Measurements from ENCODE around the gene PRTG. TPM values are rescaled to one million over a fixed set of nuclear protein-coding genes. Genes with fewer than 3 reads are reported as not detected.
"Not testable (repeated sequence)": the region's sequence is repeated elsewhere in the genome, so short reads cannot be mapped to it uniquely, and the experiment has no call there.

The PRTG gene
- total and polyA plus RNA-seq, 4 donors, result 0.68 to 21.9 (median 7.2) TPM

DNA sequence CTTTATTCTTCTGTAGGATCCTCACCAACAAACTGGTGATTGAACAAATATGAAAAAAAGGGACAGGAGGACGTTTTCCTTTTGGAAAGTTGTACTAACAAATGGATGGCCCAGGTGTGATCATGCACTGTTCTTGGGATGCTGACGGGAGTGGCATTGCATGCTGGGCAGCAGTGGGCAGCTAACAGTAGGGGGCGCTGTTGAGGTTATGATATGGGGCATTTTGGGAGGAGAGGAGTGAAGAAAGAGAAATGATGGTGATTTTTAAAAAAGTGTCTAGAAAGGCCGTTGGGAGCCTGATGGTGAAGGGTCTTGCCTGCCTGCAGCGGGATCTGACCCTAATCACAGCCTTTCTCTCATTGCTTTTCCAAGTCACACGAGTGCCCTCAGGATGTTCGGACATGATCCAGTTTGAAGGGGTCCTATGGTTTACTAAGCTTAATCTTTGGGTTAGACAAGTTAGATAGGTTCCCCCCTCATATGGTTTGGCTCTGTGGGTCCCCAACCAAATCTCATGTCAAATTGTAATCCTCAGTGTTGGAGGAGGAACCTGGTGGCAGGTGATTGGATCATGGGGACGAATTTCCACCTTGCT is 46.2 kb upstream of the PRTG start:
- Histone ChIP-seq H3K4me3 (no peak overlapping the region), H3K27me3 (ENCODE audit: control insufficient read depth in 3 of 3, insufficient read depth in 3 of 3, low read length in 2 of 3) (no peaks in the 10 kb centered on the region), H3K9me3 (ENCODE audit: control insufficient read depth in 4 of 4, insufficient read depth in 3 of 4, low read length in 3 of 4) (peaks cover 0 to 4% (median 0%) of the 10 kb centered on the region in 4 donors), H3K4me1 (ENCODE audit: control insufficient read depth in 5 of 5, insufficient read depth in 5 of 5, low read length in 5 of 5) (peaks cover 0 to 4% (median 0%) of the 10 kb centered on the region in 5 donors), H3K9ac (ENCODE audit: insufficient read depth in 1 of 2, low read length in 2 of 2) (no peak overlapping the region), H3K27ac (ENCODE audit: low read depth in 1 of 2, low read length in 1 of 2) (no peak overlapping the region), H3K36me3 (ENCODE audit: control insufficient read depth in 4 of 4, insufficient read depth in 4 of 4, low read length in 4 of 4) (no peaks in the 10 kb centered on the region)
- DNase-seq (no peak), ATAC-seq (ENCODE audit: insufficient read depth, low FRiP score) (no peak)
- TF ChIP-seq, protein P1, sequence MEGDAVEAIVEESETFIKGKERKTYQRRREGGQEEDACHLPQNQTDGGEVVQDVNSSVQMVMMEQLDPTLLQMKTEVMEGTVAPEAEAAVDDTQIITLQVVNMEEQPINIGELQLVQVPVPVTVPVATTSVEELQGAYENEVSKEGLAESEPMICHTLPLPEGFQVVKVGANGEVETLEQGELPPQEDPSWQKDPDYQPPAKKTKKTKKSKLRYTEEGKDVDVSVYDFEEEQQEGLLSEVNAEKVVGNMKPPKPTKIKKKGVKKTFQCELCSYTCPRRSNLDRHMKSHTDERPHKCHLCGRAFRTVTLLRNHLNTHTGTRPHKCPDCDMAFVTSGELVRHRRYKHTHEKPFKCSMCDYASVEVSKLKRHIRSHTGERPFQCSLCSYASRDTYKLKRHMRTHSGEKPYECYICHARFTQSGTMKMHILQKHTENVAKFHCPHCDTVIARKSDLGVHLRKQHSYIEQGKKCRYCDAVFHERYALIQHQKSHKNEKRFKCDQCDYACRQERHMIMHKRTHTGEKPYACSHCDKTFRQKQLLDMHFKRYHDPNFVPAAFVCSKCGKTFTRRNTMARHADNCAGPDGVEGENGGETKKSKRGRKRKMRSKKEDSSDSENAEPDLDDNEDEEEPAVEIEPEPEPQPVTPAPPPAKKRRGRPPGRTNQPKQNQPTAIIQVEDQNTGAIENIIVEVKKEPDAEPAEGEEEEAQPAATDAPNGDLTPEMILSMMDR (IDR thresholded peaks at IDR 0.05; ENCODE audit: control extremely low read depth, extremely low read depth), result no peak
- 87 to 92% methylated on average over 8 of the region's 8 CpGs for WGBS, 2 donors

GRCh38 chr15:55786341-55786740 is 43.4 kb upstream of the PRTG start:
- TF ChIP-seq, protein P1 (IDR thresholded peaks at IDR 0.05; ENCODE audit: control extremely low read depth, extremely low read depth), result no peak
- Histone ChIP-seq H3K9me3 (ENCODE audit: control insufficient read depth in 4 of 4, insufficient read depth in 3 of 4, low read length in 3 of 4) (no peaks in the 10 kb centered on the region), H3K4me3 (no peak overlapping the region), H3K36me3 (ENCODE audit: control insufficient read depth in 4 of 4, insufficient read depth in 4 of 4, low read length in 4 of 4) (no peaks in the 10 kb centered on the region), H3K27ac (ENCODE audit: low read depth in 1 of 2, low read length in 1 of 2) (no peak overlapping the region), H3K27me3 (ENCODE audit: control insufficient read depth in 3 of 3, insufficient read depth in 3 of 3, low read length in 2 of 3) (no peaks in the 10 kb centered on the region), H3K9ac (ENCODE audit: insufficient read depth in 1 of 2, low read length in 2 of 2) (no peak overlapping the region), H3K4me1 (ENCODE audit: control insufficient read depth in 5 of 5, insufficient read depth in 5 of 5, low read length in 5 of 5) (peaks cover 0 to 5% (median 0%) of the 10 kb centered on the region in 5 donors)
- WGBS, 2 donors, result 75 to 96% methylated on average over 3 of the region's 3 CpGs
- DNase-seq, result no peak
- ATAC-seq (ENCODE audit: insufficient read depth, low FRiP score), result no peak

DNA sequence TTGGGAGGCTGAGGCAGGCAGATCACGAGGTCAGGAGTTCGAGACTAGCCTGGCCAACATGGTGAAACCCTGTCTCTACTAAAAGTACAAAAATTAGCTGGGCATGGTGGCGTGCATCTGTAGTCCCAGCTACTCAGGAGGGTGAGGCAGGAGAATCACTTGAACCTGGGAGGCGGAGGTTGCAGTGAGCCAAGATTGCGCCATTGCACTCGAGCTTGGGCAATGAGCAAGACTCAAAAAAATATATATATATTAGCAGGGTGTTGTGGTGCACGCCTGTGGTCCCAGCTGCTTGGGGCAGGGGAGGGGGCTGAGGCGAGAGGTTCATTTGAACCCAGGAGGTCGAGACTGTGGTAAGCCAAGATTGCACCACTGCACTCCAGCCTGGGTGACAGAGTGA is 42.6 kb upstream of the PRTG start:
- not testable (repeated sequence) for H3K36me3 ChIP-seq (ENCODE audit: control insufficient read depth in 4 of 4, insufficient read depth in 4 of 4, low read length in 4 of 4); H3K27ac ChIP-seq (ENCODE audit: low read depth in 1 of 2, low read length in 1 of 2); H3K9ac ChIP-seq (ENCODE audit: insufficient read depth in 1 of 2, low read length in 2 of 2); H3K4me1 ChIP-seq (ENCODE audit: control insufficient read depth in 5 of 5, insufficient read depth in 5 of 5, low read length in 5 of 5); DNase-seq; H3K9me3 ChIP-seq (ENCODE audit: control insufficient read depth in 4 of 4, insufficient read depth in 3 of 4, low read length in 3 of 4); H3K27me3 ChIP-seq (ENCODE audit: control insufficient read depth in 3 of 3, insufficient read depth in 3 of 3, low read length in 2 of 3); H3K4me3 ChIP-seq; ATAC-seq (ENCODE audit: insufficient read depth, low FRiP score)
- 75 to 78% methylated on average over 9 of the region's 9 CpGs for WGBS, 2 donors

- DNase-seq (no peak), ATAC-seq (ENCODE audit: insufficient read depth, low FRiP score) (no peak)
- TF ChIP-seq, protein P1 (IDR thresholded peaks at IDR 0.05; ENCODE audit: control extremely low read depth, extremely low read depth), result no peak
- Histone ChIP-seq H3K27me3 (ENCODE audit: control insufficient read depth in 3 of 3, insufficient read depth in 3 of 3, low read length in 2 of 3) (no peaks in the 10 kb centered on the region), H3K27ac (ENCODE audit: low read depth in 1 of 2, low read length in 1 of 2) (no peak overlapping the region), H3K4me3 (no peak overlapping the region), H3K36me3 (ENCODE audit: control insufficient read depth in 4 of 4, insufficient read depth in 4 of 4, low read length in 4 of 4) (no peaks in the 10 kb centered on the region), H3K4me1 (ENCODE audit: control insufficient read depth in 5 of 5, insufficient read depth in 5 of 5, low read length in 5 of 5) (peaks cover 0 to 5% (median 0%) of the 10 kb centered on the region in 5 donors), H3K9ac (ENCODE audit: insufficient read depth in 1 of 2, low read length in 2 of 2) (no peak overlapping the region), H3K9me3 (ENCODE audit: control insufficient read depth in 4 of 4, insufficient read depth in 3 of 4, low read length in 3 of 4) (no peaks in the 10 kb centered on the region)
Measured at GRCh38 chr15:55784286-55784685, 41.3 kb upstream of the PRTG start.

Data from lung (tissue), 12 donors.